ENCODE data around the gene FOXO3.
A peak's percentile ranks its signal among the peaks of the same experiment; 100 is the strongest.

Gene FOXO3

DNA sequence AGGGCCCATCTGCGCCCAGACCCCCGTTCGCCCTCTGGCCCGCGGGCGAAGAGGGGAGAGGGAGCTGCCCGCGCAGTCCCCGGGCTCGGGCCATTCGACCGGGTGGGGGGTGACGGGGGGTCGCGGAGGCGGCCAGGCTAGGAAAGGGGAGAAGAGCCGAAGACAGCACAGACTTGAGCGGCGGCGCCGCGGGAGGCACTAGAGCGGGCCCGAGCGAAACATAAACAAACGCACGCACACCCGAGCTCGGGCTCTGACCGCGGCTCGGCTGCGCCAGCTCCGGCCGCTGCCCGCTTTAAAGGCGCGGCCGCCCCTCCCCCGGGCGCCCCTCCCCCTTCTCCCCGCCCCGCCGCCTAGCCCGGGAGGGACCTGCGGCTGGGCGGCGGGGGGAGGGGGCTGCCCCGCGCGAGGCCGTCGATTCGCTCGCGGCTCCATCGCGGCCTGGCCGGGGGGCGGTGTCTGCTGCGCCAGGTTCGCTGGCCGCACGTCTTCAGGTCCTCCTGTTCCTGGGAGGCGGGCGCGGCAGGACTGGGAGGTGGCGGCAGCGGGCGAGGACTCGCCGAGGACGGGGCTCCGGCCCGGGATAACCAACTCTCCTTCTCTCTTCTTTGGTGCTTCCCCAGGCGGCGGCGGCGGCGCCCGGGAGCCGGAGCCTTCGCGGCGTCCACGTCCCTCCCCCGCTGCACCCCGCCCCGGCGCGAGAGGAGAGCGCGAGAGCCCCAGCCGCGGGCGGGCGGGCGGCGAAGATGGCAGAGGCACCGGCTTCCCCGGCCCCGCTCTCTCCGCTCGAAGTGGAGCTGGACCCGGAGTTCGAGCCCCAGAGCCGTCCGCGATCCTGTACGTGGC, at the start of gene FOXO3:
FOXO3 (plus strand) TSS at position 455 of the 846 bp plus-strand sequence; CDS start at position 747, 292 bp downstream.
- DNase-seq (ENCODE audit: low read depth): peak; percentile 69
- TF ChIP-seq, protein P1, sequence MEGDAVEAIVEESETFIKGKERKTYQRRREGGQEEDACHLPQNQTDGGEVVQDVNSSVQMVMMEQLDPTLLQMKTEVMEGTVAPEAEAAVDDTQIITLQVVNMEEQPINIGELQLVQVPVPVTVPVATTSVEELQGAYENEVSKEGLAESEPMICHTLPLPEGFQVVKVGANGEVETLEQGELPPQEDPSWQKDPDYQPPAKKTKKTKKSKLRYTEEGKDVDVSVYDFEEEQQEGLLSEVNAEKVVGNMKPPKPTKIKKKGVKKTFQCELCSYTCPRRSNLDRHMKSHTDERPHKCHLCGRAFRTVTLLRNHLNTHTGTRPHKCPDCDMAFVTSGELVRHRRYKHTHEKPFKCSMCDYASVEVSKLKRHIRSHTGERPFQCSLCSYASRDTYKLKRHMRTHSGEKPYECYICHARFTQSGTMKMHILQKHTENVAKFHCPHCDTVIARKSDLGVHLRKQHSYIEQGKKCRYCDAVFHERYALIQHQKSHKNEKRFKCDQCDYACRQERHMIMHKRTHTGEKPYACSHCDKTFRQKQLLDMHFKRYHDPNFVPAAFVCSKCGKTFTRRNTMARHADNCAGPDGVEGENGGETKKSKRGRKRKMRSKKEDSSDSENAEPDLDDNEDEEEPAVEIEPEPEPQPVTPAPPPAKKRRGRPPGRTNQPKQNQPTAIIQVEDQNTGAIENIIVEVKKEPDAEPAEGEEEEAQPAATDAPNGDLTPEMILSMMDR (IDR thresholded peaks at IDR 0.05; ENCODE audit: control insufficient read depth, extremely low read depth, insufficient read depth): no peak
- H3K4me3 ChIP-seq (ENCODE audit: low read depth, low read length): peak within 1 kb of the TSS; percentile 84

DNA sequence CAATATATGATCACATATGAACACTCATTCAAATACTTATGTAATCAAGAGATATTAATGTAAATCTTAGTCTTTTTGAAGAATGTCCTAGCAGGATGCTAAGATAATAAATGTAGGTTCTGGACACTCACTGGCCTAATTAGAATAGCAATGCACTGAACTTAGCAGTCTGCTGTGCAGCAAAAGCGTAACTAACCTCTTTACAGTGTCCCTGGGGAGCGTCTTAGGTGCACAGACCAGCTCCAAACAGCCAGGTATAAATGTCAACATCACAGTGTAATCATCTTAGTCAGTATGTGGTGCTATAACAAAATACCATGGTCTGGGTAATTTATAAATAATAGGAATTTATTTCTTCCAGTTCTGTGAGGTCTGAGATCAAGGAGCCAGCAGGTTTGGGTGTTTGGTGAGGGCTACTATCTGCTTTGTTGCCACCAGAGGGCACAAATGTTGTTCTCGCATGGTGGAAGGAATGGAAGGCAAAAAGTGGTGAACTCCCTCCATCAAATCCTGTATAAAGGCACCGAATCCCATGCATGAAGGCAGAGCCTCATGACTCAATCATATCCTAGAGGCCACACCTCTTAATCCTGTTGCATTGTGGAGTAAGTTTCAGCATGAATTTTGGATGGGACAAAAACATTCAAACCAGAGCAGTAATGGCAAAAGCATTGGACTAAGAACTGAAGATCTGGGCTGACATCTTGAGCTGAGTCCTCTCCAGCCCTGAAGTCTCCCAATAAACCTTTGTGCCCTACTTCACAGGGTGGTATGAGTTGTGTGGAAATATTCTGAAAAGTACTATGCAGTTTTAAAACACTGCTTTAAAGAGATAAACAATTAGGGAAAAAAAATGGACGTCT, 41.8 kb upstream of the FOXO3 start:
- DNase-seq (ENCODE audit: low read depth): no peak
- H3K4me3 ChIP-seq (ENCODE audit: low read depth, low read length): no peak overlapping the region
- TF ChIP-seq, protein P1 (IDR thresholded peaks at IDR 0.05; ENCODE audit: control insufficient read depth, extremely low read depth, insufficient read depth): peak; percentile 60

DNA sequence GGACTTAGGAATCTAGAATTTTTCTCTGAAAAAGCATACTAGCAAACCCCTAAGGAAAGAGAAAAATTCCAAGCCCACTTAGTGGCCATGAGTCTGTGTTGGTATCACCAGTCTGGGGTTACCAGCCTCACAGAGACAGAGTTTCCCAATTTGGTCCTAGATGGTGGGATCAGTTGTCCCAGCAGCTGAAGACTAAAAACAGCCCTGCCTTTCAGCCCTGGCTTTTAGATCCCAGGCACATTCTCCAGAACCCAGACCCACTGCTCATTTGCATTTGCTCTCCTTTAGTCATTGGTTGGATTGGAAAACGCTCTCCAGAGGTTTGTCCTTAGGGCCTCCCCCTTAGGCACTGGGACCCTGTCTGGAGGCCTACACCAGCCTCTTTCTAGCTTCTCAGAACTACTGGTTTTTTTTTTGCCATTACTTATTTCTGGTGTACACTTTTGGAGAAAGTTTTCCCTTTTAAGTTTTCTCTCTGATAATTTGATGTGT, 39.1 kb upstream of the FOXO3 start:
- DNase-seq (ENCODE audit: low read depth): no peak
- TF ChIP-seq, protein P1 (IDR thresholded peaks at IDR 0.05; ENCODE audit: control insufficient read depth, extremely low read depth, insufficient read depth): no peak
- no peak overlapping the region for H3K4me3 ChIP-seq (ENCODE audit: low read depth, low read length)

DNA sequence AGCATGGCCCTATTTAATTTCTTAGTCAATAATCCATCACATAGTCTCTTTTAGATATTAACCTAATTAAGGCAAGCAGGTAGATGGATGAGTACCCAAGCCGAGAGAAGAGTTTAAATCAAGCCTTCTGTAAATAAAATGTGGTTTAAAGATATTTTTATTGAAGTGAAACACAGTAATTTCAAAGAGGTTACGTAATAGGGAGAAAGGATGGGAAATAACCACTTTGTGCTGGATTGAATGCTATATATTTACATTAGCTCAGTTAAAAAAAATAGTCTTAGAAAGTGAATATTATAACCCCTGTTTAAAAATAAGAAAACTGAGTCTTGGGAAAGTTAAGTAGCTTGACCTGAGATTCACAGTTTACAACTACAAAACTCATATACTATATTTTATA, 37.0 kb upstream of the FOXO3 start:
- H3K4me3 ChIP-seq (ENCODE audit: low read depth, low read length): no peak overlapping the region
- TF ChIP-seq, protein P1 (IDR thresholded peaks at IDR 0.05; ENCODE audit: control insufficient read depth, extremely low read depth, insufficient read depth): no peak
- no peak for DNase-seq (ENCODE audit: low read depth)

GRCh38 chr6:108524528-108525248, 36.0 kb upstream of the FOXO3 start:
- H3K4me3 ChIP-seq (ENCODE audit: low read depth, low read length): no peak overlapping the region
- TF ChIP-seq, protein P1 (IDR thresholded peaks at IDR 0.05; ENCODE audit: control insufficient read depth, extremely low read depth, insufficient read depth): no peak
- DNase-seq (ENCODE audit: low read depth): no peak

DNA sequence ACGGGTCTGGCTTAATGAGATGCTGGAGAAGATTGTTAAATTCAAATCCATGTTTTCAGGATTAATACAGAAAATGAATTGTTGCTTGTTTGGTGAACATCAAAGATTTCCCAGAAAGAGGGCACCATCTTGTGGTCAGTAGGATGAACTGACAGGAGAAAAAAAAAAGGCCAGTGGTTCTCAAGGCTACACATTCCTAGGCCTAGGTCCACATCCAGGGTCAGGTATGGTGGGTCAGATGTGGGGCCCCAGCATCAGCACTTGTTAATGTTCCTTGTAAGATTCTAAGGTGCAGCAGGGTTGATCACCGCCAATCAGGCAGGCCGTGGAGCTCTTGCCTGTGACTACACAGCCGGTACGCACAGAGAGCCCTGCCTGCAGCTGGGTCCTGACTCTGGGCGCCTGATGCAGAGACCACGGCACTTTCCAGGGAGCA, 34.0 kb upstream of the FOXO3 start:
- DNase-seq (ENCODE audit: low read depth): no peak
- H3K4me3 ChIP-seq (ENCODE audit: low read depth, low read length): no peak overlapping the region
- TF ChIP-seq, protein P1 (IDR thresholded peaks at IDR 0.05; ENCODE audit: control insufficient read depth, extremely low read depth, insufficient read depth): peak; percentile 77

All from LNCaP clone FGC (cell line).